Duodenal mucosa (tissue), 2 donors: ENCODE data around the gene UBE2C.
"Not testable (repeated sequence)": the region's sequence is repeated elsewhere in the genome, so short reads cannot be mapped to it uniquely, and the experiment has no call there.

Source experiments
- H3K27ac ChIP-seq: one replicate; pipeline ENCODE4 v1.7.0; 2013; ENCODE audit warnings: low read depth, low read length
- H3K27me3 ChIP-seq, 2 donors: one replicate each; pipeline ENCODE4 v1.7.0; 2013; ENCODE audit warnings: low read length in 2 of 2, control low read depth in 1 of 2; ENCODE audit not compliant: insufficient read depth in 2 of 2, control insufficient read depth in 1 of 2
- H3K36me3 ChIP-seq, 2 donors: one replicate each; pipeline ENCODE4 v1.7.0; 2013; ENCODE audit warnings: low read length in 2 of 2, control low read depth in 1 of 2; ENCODE audit not compliant: insufficient read depth in 2 of 2, control insufficient read depth in 1 of 2
- H3K4me1 ChIP-seq, 2 donors: one replicate each; pipeline ENCODE4 v1.7.0; 2013; ENCODE audit warnings: low read length in 2 of 2, control low read depth in 1 of 2; ENCODE audit not compliant: insufficient read depth in 2 of 2, control insufficient read depth in 1 of 2
- H3K4me3 ChIP-seq, 2 donors: one replicate each; pipeline ENCODE4 v1.7.0; 2013; ENCODE audit warnings: low read length in 2 of 2, low read depth in 1 of 2
- H3K9ac ChIP-seq, 2 donors: one replicate each; pipeline ENCODE4 v1.7.0; 2013; ENCODE audit warnings: low read length in 2 of 2, low read depth in 1 of 2
- H3K9me3 ChIP-seq, 2 donors: one replicate each; pipeline ENCODE4 v1.7.0; 2013; ENCODE audit warnings: low read length in 2 of 2, control low read depth in 1 of 2; ENCODE audit not compliant: control insufficient read depth in 1 of 2

UBE2C gene

DNA sequence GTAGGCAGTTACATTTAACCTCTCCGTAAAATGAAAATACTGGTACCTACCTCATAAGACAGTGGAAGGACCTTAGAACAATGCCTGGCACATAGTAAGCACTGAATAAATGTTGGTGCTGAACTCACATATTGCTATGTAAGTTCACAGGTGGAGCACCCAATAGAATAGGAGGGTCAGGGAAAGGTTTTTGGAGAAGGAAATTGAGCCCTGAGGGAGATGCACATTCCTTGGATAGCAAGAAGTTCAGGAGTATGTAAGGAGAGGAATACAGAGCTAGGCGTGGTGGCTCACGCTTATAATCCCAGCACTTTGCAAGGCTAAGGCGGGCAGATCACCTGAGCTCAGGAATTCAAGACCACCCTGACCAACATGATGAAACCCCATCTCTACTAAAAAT lies 7.0 kb downstream of the UBE2C start:
- H3K36me3 ChIP-seq: peaks cover 0 to 4% of the 10 kb centered on the region in 2 donors
- H3K27ac ChIP-seq: no peak overlapping the region
- no peaks in the 10 kb centered on the region for H3K9me3 ChIP-seq
- peaks cover 0 to 3% of the 10 kb centered on the region in 2 donors for H3K27me3 ChIP-seq
- H3K9ac ChIP-seq: no peak overlapping the region
- H3K4me1 ChIP-seq: peaks cover 11 to 32% of the 10 kb centered on the region in 2 donors
- no peak overlapping the region for H3K4me3 ChIP-seq

DNA sequence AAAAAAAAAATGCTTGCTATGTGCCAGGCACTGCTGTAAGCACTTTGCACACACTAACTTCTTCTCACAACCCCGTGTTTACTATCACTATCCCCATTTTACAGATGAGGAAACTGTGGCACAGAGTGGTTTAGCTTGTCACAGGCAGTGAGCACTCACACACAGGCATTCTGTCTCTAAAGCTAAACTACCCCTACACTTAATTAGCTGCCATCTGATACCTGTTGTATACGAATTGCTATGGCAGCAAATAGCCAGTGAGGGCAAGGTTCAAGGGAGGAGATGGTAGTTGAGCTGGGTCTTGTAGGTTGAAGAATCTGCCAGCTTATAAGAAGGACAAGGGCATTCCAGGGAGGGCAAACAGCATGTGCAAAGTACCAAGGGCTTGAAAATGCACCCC lies 9.5 kb downstream of the UBE2C start:
- no peaks in the 10 kb centered on the region for H3K36me3 ChIP-seq
- H3K4me1 ChIP-seq: peaks cover 11 to 31% of the 10 kb centered on the region in 2 donors
- H3K9me3 ChIP-seq: no peaks in the 10 kb centered on the region
- no peak overlapping the region for H3K9ac ChIP-seq
- H3K27ac ChIP-seq: no peak overlapping the region
- peak overlapping the region in 1 of 2 donors; percentile 1 for H3K4me3 ChIP-seq
- peaks cover 0 to 3% of the 10 kb centered on the region in 2 donors for H3K27me3 ChIP-seq

DNA sequence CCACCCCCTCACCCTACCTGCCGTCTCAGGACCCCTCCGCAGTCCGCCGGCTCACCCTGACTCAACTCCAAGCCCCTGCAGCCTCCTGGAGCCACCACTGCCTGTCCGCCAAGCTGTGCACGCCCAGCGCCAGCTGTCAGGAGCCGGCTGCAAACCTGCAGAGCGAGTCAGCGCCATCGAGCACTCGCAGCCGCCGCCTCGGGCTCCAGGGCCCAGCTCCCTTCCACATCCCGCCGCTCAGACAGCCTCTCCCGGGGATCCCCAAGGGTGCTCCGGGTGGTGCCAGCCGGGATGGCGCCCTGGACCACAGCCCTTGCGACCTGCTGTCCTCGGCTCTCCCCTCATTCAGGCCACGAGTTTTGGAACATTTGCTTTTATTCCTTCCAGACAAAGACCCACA lies 10.4 kb downstream of the UBE2C start:
- H3K27ac ChIP-seq: no peak overlapping the region
- peak overlapping the region; percentile 40 to 42 for H3K4me3 ChIP-seq
- no peak overlapping the region for H3K9ac ChIP-seq
- H3K9me3 ChIP-seq: no peaks in the 10 kb centered on the region
- peaks cover 11 to 31% of the 10 kb centered on the region in 2 donors for H3K4me1 ChIP-seq
- H3K36me3 ChIP-seq: no peaks in the 10 kb centered on the region
- H3K27me3 ChIP-seq: peaks cover 0 to 3% of the 10 kb centered on the region in 2 donors

DNA sequence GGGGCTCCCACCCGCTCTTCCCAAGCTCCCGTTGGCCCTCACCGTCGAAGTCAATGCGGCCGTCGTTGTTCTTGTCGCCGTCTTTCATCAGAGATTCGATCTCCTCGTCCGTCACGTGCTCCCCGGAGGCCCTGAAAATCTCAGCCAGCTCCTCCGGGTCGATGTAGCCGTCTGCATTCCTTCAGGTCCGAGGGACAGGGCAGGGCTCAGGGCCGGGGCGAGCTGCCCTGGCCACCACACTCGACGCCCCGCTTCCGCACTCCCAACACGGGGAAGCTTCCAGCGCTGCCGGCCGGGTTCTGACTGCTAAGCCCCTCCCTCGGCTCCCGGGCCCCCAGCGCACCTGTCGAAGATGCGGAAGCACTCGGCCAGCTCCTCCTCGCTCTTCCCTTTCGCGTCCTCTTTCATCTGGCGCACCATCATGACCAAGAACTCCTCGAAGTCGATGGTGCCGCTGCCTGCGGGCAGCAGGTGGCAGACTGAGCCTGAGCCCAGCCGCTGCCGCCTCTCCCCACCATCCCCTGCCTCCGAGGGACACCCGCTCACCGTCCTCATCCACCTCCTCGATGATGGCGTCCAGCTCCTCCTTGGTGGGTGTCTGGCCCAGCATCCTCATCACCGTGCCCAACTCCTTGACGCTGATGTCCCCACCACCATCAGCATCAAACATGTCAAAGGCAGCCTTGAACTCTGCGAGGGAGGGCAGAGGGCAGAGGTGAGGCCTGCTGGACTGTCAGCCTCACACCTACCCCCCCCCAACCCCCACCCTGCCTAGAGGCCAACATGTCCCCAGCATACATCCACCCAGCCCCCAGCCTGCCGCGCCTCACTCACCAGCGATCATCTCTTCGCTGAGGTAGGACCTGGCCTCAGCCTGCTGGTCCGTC lies 11.7 kb downstream of the UBE2C start:
- H3K27ac ChIP-seq: no peak overlapping the region
- H3K4me1 ChIP-seq: peaks cover 11 to 31% of the 10 kb centered on the region in 2 donors
- no peaks in the 10 kb centered on the region for H3K9me3 ChIP-seq
- peak overlapping the region in 1 of 2 donors; percentile 32 for H3K9ac ChIP-seq
- H3K27me3 ChIP-seq: peaks cover 0 to 3% of the 10 kb centered on the region in 2 donors
- H3K4me3 ChIP-seq: peak overlapping the region; percentile 56 to 61
- no peaks in the 10 kb centered on the region for H3K36me3 ChIP-seq

DNA sequence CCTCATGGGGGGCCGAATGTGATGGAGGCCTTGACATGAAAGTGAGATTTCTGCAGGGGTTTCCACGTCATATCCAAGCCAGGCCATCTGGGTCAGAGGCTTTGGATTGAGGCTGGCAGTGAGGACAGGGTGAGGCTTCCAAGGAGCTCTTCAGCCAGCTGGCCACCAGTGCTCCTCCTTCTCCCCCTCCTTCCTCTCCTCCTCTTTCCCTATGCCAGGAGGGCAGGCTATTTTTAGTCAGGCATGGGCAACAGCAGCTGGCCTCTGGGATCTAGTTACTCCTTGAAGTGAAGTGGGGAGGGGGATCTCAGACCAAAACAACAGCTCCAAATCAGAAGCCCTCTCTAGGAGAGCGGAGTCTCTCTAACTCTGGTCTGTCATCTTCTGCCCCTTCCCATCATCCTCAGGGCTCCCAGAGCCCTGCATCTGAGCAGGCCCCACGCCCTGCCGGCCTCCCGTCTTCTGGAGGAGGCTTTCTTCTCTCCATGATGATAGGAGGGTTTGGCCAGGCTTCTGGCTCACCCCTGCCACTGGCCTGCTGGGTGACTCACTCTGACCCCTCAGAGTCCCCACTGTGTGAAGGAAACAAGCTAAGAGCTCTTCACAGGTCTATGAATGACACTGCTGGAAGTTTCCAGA lies 14.1 kb downstream of the UBE2C start:
- H3K27ac ChIP-seq: no peak overlapping the region
- peaks cover 0 to 3% of the 10 kb centered on the region in 2 donors for H3K27me3 ChIP-seq
- no peaks in the 10 kb centered on the region for H3K36me3 ChIP-seq
- no peak overlapping the region for H3K4me3 ChIP-seq
- peaks cover 11 to 30% of the 10 kb centered on the region in 2 donors for H3K4me1 ChIP-seq
- H3K9me3 ChIP-seq: no peaks in the 10 kb centered on the region
- no peak overlapping the region for H3K9ac ChIP-seq

DNA sequence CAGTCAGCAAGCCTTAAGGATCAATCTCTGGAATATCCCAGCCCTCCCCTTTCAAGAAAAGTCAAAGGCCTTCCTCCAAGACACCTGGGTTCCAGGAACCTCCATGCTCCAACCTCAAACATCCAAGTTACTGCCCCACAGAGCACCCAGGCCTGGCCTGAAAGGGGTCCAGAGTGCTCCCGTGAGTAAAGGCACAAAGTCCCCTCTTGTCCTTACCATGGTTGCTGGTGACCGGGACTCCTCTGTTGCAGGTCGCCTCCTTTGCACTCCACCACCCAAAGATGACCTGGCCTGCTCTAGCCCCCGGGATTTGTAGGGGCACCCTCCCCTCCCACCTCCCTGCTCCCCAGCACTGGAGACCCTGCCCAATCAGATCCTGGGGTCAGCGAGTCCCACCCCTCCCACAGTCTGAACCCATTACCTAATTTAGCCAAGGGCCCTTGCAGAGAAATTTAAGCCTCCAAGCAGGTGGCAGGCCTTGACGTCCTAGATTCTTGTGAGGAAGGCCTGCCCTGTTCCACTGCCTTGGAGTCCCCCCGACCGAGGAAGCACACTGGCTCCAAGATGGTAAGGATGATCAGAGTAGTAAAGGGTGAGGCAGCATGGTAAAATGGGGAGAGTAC lies 14.7 kb downstream of the UBE2C start, which contains the start of gene TNNC2:
Gene TNNC2, minus strand, starts transcription at position 283 of the 623 bp plus-strand sequence. Its CDS starts 64 bp downstream, at position 219.
- Histone ChIP-seq H3K4me3 (no peak within 1 kb of the TSS), H3K27me3 (peaks cover 0 to 3% of the 10 kb centered on the region in 2 donors), H3K36me3 (no peaks in the 10 kb centered on the region), H3K27ac (no peak within 1 kb of the TSS), H3K4me1 (peaks cover 11 to 23% of the 10 kb centered on the region in 2 donors), H3K9ac (no peak within 1 kb of the TSS), H3K9me3 (no peaks in the 10 kb centered on the region)

DNA sequence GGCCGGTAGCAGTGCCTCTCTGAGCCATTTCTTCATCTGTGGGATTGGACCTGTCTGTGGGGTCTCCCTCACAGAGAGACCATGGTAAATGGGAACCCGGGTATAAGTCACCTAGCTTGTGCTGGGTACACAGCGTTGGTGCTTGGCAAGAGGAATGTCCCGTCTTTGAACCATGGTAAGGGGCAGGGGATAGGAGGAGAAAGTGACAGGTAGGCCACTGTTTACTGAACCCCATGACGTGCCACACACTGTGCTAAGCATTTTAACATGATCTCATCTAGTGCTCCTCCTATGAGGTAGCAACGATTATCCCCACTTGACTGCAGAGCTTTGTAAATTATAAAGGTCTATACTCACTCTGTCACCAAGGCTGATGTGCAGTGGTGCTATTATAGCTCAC lies 15.3 kb downstream of the UBE2C start:
- Histone ChIP-seq H3K27ac (no peak overlapping the region), H3K4me3 (no peak overlapping the region), H3K9me3 (no peaks in the 10 kb centered on the region), H3K36me3 (no peaks in the 10 kb centered on the region), H3K9ac (no peak overlapping the region), H3K27me3 (peaks cover 0 to 3% of the 10 kb centered on the region in 2 donors), H3K4me1 (peaks cover 9 to 19% of the 10 kb centered on the region in 2 donors)

DNA sequence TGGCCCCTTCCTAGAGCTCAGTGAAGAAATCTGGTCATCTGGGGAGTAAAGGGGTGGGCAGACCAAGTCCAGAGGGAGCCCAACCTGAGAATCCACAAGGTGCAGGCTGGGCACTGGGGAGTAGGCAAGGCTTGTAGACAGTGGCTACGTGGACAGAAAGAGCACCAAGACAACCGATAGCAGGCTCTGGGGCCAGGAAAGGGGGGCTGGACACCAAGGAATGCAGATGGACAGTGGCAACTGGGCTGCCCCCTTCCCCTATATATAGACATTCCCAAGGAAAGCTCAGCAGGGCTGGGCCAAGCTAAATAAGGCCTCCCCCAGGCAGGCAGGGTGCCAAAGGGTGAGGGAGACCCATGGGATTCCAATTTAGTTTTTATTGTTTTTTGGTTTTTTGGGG lies 16.1 kb downstream of the UBE2C start:
- Histone ChIP-seq H3K4me3 (no peak overlapping the region), H3K4me1 (peaks cover 10 to 18% of the 10 kb centered on the region in 2 donors), H3K9me3 (no peaks in the 10 kb centered on the region), H3K36me3 (no peaks in the 10 kb centered on the region), H3K27me3 (no peaks in the 10 kb centered on the region), H3K27ac (no peak overlapping the region), H3K9ac (no peak overlapping the region)

DNA sequence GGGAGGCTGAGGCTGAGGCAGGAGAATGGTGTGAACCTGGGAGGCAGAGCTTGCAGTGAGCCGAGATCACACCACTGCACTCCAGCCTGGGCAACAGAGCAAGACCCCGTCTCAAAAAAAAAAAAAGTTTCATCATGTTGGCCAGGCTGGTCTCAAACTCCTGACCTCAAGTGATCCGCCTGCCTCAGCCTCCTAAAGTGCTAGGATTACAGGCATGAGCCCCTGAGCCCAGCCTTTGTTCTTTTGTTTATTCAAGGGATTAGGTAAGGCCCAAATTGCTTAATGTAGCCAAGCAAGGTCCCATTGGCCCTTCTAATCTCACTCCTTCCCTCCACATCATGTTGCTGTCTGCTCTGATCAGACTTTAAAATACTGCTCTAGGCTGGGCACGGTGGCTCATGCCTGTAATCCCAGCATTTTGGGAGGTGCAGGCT lies 17.2 kb downstream of the UBE2C start:
- peaks cover 15 to 16% of the 10 kb centered on the region in 2 donors for H3K4me1 ChIP-seq
- not testable (repeated sequence) for H3K9ac ChIP-seq, H3K27ac ChIP-seq, H3K4me3 ChIP-seq, H3K27me3 ChIP-seq, H3K36me3 ChIP-seq, H3K9me3 ChIP-seq

DNA sequence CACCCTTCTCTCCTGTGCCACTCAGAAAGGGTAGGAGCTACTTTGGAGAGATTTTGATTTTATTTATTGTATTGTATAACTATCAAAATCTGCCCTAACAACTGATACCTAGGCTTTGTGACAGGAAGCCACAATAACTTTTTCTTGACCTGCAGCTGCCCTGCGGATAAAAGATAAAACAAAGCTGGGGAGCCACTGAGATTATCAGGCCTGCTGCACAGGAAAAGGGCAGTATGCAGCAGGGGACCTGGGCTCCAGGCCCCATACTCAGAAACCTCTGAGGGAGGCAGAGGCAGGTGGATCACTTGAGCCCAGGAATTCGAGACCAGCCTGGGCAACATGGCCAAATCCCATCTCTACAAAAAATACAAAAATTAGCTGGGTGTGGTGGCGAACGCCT lies 20.2 kb downstream of the UBE2C start:
- no peaks in the 10 kb centered on the region for H3K27me3 ChIP-seq
- H3K36me3 ChIP-seq: no peaks in the 10 kb centered on the region
- H3K9ac ChIP-seq: peak overlapping the region in 1 of 2 donors; percentile 65
- H3K4me3 ChIP-seq: peak overlapping the region in 1 of 2 donors; percentile 82
- no peaks in the 10 kb centered on the region for H3K9me3 ChIP-seq
- H3K4me1 ChIP-seq: peaks cover 26 to 28% of the 10 kb centered on the region in 2 donors
- peak overlapping the region; percentile 83 for H3K27ac ChIP-seq
